ENCODE results near the gene NSMCE1.
A peak's percentile ranks its signal among the peaks of the same experiment; 100 is the strongest.
"Not testable (repeated sequence)": the region's sequence is repeated elsewhere in the genome, so short reads cannot be mapped to it uniquely, and the experiment has no call there.

NSMCE1 gene

GRCh38 chr16:27269300-27270150, 953 bp upstream of the NSMCE1 start:
- DNase-seq: no peak

GRCh38 chr16:27267037-27267677, 1.4 kb downstream of the NSMCE1 start:
- DNase-seq: peak; percentile 59

GRCh38 chr16:27265982-27266381, 2.6 kb downstream of the NSMCE1 start:
- DNase-seq: no peak

- DNase-seq: peak; percentile 58
These were observed 4.4 kb downstream of the NSMCE1 start for GRCh38 chr16:27264151-27264550.

- DNase-seq: peak; percentile 70
These were observed 5.6 kb downstream of the NSMCE1 start for GRCh38 chr16:27262904-27263423.

- no peak for DNase-seq
These were observed 8.9 kb downstream of the NSMCE1 start for GRCh38 chr16:27259710-27260109.

DNA sequence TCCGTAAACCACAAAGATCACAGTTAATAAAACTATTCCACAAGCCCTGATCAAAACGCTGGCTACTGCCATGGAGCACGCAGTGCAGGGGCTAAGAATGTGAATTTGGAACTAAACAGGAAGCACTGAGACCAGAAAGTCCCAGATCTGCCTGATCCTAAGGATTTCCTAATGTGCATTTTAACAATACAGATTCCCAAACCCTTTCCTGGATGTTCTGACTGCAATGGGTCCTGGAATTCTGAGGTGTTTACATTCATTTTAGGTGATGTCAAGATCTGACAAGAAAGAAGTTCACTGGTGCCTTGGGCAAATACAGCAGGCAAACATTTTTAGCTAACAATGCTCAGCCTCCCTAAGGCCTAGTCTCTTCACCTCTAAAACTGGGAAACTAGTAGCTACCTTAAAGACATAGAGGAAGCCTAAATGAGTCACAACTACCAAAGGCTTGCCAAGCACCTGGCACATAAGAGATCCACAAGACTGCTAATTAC, 10.3 kb downstream of the NSMCE1 start:
- no peak for DNase-seq

DNA sequence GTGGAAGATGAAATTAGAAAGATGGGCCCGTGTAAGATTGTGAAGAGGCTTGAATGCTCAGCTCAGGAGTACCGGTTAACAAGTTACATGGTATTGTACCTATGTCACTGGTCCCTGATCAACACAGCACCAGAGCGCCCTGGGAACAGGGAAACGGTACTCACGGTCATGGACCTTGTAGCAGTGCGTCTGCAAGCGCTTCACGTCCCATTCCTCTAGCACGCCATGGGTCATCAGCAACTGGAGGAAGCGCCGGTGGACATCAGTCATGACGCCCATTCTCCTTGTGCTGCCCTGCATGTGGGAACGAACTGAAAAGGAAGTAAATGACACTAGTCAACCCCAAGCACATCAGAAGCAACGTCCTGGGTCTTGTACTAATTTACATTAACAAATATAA, 11.3 kb downstream of the NSMCE1 start:
- DNase-seq: no peak

- no peak for DNase-seq
These were observed 11.7 kb downstream of the NSMCE1 start for GRCh38 chr16:27256861-27257260.

DNA sequence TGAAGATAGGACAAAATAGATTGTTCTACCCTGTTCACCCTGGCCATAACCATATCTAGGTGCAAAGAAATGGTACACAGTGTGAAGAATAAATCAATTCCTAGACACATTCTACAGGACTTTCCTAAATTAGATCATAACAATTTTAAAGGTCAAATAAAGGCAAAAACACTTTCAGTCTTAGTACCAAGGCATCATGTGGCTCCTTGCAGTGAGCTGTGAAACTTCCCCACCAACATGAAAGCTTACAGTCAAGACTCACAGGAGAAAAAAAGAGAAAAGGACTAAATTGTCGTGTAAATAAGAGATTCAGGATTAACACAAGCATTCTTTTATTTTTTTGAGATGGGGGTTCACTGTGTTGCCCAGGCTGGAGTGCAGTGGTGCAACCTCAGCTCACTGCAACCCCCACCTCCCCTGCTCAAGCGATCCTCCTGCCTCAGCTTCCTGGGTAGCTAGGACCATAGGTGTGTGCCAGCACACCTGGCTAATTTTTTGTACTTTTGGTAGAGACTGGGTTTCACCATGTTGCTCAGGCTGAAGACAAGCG, 14.2 kb downstream of the NSMCE1 start:
- peak; percentile 93 for DNase-seq

DNA sequence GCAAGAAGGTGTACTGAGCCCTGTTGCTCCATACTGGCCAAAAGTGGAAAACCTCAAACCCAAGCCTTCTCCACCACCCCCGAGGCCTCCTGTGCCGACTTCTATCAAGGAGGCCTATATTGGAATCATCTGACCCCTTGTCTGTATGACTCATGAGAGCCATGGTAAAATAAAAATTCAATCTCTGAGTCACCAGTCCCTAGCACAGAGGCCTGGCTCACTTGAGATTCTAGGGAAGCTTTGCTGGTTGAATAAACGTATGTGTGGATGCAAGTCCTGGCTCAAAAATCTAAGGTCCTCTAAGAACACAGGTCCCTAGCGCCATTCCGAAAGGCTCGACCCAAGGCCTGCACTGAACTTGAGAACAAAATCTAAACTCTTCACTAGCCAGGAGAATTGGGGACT, 15.0 kb downstream of the NSMCE1 start:
- DNase-seq: peak; percentile 90

GRCh38 chr16:27252206-27252585, 16.4 kb downstream of the NSMCE1 start:
- DNase-seq: no peak

- no peak for DNase-seq
These were observed 16.9 kb downstream of the NSMCE1 start for GRCh38 chr16:27251541-27252205.

DNA sequence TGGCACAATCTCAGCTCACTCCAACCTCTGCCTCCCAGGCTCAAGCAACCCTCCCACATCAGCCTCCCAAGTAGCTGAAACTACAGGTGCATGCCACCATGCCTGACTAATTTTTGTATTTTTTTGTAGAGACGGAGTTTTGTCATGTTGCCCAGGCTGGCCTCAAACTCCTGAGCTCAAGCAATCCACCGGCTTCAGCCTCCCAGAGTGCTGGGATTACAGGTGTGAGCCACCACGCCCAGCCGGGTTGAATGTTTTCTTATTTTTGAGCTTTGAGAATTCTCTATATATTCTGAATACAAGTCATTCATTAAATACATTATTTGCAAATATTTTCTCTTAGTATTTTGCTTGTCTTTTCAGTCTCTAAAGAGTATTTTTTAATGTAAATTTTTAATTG, 19.7 kb downstream of the NSMCE1 start:
- not testable (repeated sequence) for DNase-seq

- no peak for DNase-seq
These were observed 20.5 kb downstream of the NSMCE1 start for GRCh38 chr16:27248036-27248435.

DNA sequence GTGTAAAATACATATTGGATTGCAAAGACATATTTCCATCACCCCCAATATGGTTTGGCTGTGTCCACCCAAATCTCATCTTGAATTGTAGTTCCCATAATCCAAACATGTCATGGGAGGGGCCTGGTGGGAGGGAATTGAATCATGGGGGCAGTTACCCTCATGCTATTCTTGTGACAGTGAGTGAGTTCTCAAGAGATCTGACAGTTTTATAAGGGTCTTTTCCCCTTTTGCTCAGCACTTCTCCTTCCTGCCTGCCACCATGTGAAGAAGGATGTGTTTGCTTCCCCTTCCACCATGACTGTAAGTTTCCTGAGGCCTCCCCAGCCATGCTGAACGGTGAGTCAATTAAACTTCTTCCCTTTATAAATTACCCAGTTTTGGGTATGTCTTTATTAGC, 21.5 kb downstream of the NSMCE1 start:
- DNase-seq: peak; percentile 79

DNA sequence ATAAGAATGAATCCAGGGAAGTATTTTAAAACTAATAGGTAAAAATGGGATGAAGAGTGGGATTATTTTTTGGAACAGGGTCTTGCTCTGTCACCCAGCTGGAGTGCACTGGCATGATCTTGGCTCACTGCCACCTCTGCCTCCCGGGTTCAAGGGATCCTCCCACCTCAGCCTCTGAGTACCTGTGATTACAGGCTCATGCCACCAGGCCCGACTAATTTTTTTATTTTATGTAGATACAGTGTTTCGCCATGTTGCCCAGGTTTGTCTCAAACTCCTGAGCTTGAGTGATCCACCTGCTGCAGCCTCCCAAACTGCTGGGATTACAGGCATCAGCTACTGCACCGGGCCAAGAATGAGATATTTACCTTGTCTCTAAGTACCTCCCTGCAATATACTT, 22.1 kb downstream of the NSMCE1 start:
- no peak for DNase-seq

- no peak for DNase-seq
These were observed 23.0 kb downstream of the NSMCE1 start for GRCh38 chr16:27245276-27246172.

GRCh38 chr16:27244363-27244755, 24.2 kb downstream of the NSMCE1 start:
- no peak for DNase-seq

DNA sequence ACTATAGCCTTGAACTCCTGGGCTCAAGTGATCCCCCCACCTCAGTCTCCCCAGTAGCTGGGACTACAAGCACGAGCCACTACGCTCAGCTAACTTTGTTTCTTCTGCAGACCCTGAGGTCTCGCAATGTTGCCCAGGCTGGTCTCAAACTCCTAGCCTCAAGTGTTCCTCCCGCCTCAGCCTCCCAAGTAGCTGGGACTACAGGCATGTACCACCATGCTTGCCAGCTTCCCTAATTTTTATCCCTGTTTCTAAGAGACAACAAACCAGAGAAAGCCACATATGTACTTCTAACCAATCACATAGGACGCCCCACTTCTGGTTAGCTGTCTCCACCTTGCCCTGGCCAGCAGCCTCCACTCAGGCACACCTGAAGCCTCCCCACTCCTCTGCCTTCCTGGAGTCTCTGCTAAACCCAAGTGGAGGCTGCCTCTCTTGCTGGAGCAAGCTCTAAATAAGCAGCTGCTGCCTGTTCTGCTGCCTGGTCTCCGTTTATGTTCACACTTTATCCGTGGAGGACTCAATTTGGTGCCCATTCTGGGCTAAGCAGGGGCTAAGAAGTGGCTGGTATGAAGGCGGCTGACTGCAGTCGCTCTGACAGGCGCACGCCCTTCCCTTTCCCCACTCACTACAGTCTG, 24.7 kb downstream of the NSMCE1 start:
- DNase-seq: no peak

GRCh38 chr16:27242868-27243590, 25.5 kb downstream of the NSMCE1 start:
- peak; percentile 91 for DNase-seq
